AG04450 (cell line): ENCODE data around the gene LCTL. TPM values are rescaled to one million over a fixed set of nuclear protein-coding genes. Genes with fewer than 3 reads are reported as not detected.

Source experiments
- CTCF ChIA-PET: fragments of 300-600, 350-600 bp; formaldehyde crosslinking; extraction: SDS; loops from one replicate; lab custom pipeline; 2022; ENCODE audit warnings: antibody characterized with exemption, inconsistent platforms; lab: Charles Lee
- POLR2A ChIA-PET: fragments of 350-600 bp; formaldehyde crosslinking; extraction: SDS; loops from one replicate; lab custom pipeline; 2021; ENCODE audit warnings: antibody characterized with exemption, inconsistent platforms; lab: Yijun Ruan, JAX
- DNase-seq: peaks from one replicate; pipeline ENCODE4 v3.0.0-alpha.2; 2011; ENCODE audit warnings: low read depth, low spot score
- H3K27ac ChIP-seq: one replicate; pipeline ENCODE4 v1.5.1; 2012; ENCODE audit warnings: low read depth, low read length, control low read depth
- H3K27me3 ChIP-seq: one replicate; pipeline ENCODE4 v1.6.0; 2012; ENCODE audit warnings: low read length; ENCODE audit not compliant: control insufficient read depth, insufficient read depth
- H3K4me3 ChIP-seq: 2 replicates; pipeline ENCODE4 v1.5.1; 2011; ENCODE audit warnings: mild to moderate bottlenecking, low read depth, low read length, control low read depth
- H3K9me3 ChIP-seq: 2 replicates; pipeline ENCODE4 v1.5.1; 2012; ENCODE audit warnings: low read length; ENCODE audit not compliant: control insufficient read depth, insufficient read depth
- polyA minus RNA-seq: library from RNA; depleted of rRNA, polyadenylated mRNA; stranded (reverse); fragments of >200 nt; gene quantifications from 2 replicates; pipeline ENCODE4 v1.2.3, GENCODE V29; 2011; rRNA and poly(A)+ RNA removed
- polyA plus RNA-seq: library from polyadenylated mRNA; depleted of rRNA; stranded (reverse); fragments of >200 nt; gene quantifications from 2 replicates; pipeline ENCODE4 v1.2.3, GENCODE V29; 2011; rRNA removed
- TF ChIP-seq, protein P1 (sequence below): IDR thresholded peaks from 2 replicates; pipeline ENCODE4 v1.5.1; 2011; ENCODE audit warnings: low read depth, low read length, control low read depth, inconsistent platforms

The LCTL gene, protein sequence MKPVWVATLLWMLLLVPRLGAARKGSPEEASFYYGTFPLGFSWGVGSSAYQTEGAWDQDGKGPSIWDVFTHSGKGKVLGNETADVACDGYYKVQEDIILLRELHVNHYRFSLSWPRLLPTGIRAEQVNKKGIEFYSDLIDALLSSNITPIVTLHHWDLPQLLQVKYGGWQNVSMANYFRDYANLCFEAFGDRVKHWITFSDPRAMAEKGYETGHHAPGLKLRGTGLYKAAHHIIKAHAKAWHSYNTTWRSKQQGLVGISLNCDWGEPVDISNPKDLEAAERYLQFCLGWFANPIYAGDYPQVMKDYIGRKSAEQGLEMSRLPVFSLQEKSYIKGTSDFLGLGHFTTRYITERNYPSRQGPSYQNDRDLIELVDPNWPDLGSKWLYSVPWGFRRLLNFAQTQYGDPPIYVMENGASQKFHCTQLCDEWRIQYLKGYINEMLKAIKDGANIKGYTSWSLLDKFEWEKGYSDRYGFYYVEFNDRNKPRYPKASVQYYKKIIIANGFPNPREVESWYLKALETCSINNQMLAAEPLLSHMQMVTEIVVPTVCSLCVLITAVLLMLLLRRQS
- polyA plus RNA-seq (6.5 and 7.0 TPM in 2 replicates), polyA minus RNA-seq (5.2 and 6.1 TPM in 2 replicates)

DNA sequence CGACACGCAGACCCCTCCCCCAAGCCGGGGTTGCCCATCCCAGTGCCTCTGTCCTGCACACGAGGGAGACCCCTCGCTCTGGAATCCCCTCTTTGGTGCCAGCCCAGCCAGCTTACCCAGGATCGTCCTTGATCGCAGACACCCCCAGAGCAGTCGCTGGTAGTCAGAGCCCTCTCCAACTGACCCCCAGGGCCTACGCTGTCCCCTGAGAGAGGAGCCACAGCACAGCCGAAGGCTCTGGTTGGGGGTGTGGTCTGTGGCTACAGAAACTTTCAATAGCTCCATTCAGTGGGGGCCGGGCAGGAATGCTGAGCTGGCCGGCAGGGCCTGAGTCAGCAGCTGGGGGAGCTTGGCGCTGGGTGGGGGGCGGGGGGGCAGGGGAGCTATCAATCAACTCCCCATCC lies at the start of gene LCTL:
LCTL (minus strand) TSS at position 258 of the 404 bp plus-strand sequence. CDS start 633 bp downstream, outside the sequence.
- Histone ChIP-seq H3K4me3 (peak within 1 kb of the TSS; percentile 52), H3K9me3 (peaks cover 3% of the 10 kb centered on the region), H3K27ac (no peak within 1 kb of the TSS), H3K27me3 (no peaks in the 10 kb centered on the region)
- POLR2A ChIA-PET: interaction anchor here (0.6 to 0.9 kb wide), 3 partner anchors 9 to 364 kb away, joined by 3 read pairs; partner anchors contain the start of gene SNAPC5
- TF ChIP-seq, protein P1, sequence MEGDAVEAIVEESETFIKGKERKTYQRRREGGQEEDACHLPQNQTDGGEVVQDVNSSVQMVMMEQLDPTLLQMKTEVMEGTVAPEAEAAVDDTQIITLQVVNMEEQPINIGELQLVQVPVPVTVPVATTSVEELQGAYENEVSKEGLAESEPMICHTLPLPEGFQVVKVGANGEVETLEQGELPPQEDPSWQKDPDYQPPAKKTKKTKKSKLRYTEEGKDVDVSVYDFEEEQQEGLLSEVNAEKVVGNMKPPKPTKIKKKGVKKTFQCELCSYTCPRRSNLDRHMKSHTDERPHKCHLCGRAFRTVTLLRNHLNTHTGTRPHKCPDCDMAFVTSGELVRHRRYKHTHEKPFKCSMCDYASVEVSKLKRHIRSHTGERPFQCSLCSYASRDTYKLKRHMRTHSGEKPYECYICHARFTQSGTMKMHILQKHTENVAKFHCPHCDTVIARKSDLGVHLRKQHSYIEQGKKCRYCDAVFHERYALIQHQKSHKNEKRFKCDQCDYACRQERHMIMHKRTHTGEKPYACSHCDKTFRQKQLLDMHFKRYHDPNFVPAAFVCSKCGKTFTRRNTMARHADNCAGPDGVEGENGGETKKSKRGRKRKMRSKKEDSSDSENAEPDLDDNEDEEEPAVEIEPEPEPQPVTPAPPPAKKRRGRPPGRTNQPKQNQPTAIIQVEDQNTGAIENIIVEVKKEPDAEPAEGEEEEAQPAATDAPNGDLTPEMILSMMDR: no peak
- CTCF ChIA-PET: interaction anchor here (0.6 to 2.5 kb wide), 14 partner anchors 8 to 523 kb away, joined by 3 to 24 read pairs (median 8); partner anchors contain the start of gene SNAPC5
- DNase-seq: peak; percentile 30

DNA sequence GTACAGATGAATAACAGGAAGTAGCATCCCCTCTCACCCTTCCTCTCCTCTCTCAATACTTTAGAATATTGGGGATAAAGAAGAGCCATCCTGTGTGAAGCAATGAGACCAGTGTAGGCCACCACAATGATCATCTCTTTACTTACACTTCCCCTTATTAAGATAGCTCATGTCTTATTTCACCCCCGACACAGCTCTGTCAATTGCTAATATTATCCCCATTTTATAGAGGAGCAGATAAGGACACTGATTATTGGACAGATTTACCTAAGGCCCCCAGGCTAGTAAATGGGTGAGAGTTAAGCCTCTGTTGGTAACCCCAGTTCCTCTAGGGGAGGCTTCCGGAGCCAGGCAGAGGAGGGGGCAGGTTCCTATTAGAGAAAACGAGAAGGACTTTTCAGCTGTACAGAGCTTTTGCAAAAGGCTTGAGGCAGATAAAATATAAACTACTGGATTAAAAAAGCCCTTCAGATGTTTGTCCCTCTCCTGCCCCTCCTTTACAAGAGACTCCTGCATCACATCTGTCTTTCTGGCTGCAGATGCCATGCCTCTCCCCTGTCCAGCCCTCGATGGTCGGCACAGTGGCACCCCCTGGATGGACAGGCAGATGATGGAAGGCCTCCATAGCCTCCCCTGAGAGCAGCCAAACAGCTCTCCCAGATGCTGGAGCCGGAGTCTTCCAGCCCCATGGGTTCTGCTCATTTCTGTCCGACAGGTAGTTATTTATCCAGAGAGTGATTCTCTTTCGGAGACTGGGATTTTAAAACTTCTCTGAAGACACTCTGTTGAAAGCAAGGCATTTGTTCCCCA lies 49.4 kb upstream of the LCTL start:
- CTCF ChIA-PET: interaction anchor here (0.7 to 4.3 kb wide), 3 partner anchors 12 to 84 kb away, joined by 3 to 44 read pairs (median 4); no protein-coding TSS in a partner anchor
- TF ChIP-seq, protein P1: no peak
- POLR2A ChIA-PET: interaction anchor here (0.9 kb wide), 1 partner anchor 87 kb away, joined by 4 read pairs; the partner anchor contains the start of gene SMAD6

DNA sequence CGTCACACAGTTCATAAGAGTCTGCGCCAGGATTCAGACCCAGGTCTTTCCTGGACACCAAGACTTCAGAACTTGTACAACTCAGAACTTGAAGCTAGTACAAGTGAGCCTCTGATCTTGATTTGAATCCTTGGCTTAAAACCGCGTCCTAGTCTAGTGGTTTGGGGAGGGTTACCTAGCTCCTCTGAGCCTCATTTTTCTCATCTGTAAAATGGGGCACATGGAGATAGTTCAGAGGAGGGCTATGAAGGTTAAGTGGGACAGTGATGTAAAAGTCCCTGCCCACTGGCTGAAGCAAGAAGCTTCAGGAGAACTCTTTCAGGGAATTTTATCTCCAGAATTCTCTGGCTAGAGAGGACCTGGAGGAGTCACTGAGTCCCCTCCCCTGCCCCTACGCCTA lies 48.7 kb upstream of the LCTL start:
- CTCF ChIA-PET: interaction anchor here (0.7 to 1.1 kb wide), 2 partner anchors 12 to 84 kb away, joined by 3 to 4 read pairs; no protein-coding TSS in a partner anchor
- Histone ChIP-seq H3K9me3 (no peaks in the 10 kb centered on the region), H3K27ac (no peak overlapping the region), H3K27me3 (peaks cover 2% of the 10 kb centered on the region), H3K4me3 (no peak overlapping the region)
- POLR2A ChIA-PET: no interaction called here
- TF ChIP-seq, protein P1: no peak
- DNase-seq: no peak

More for the DNA sequence above, 49.4 kb upstream of the LCTL start:
- Histone ChIP-seq H3K27me3 (peaks cover 2% of the 10 kb centered on the region), H3K27ac (no peak overlapping the region), H3K4me3 (no peak overlapping the region), H3K9me3 (no peaks in the 10 kb centered on the region)
- DNase-seq: no peak

DNA sequence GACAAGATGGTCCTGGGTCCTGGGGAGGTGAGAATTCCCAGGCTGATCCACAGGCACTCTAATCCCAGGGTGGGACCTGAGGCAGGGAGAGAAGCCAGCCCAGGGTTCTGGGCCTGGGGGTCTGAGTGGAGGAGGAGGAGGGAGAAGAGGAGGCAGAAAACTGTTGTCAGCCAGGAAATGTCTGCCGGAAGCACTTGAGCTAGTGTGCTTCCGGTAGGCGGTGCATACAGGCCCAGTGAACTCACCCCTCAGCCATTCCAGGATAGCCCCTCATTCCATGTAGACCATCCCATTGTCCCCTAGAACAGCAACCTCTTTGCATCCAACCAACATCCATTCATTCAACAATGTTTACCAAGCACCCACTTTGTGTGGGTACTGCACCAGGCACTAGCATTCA lies 47.9 kb upstream of the LCTL start:
- TF ChIP-seq, protein P1: no peak
- CTCF ChIA-PET: no interaction called here
- POLR2A ChIA-PET: no interaction called here

More for the DNA sequence above, 47.9 kb upstream of the LCTL start:
- H3K4me3 ChIP-seq: no peak overlapping the region
- no peak for DNase-seq
- peaks cover 2% of the 10 kb centered on the region for H3K27me3 ChIP-seq
- no peaks in the 10 kb centered on the region for H3K9me3 ChIP-seq
- H3K27ac ChIP-seq: no peak overlapping the region
